Measurements from ENCODE around the gene FAM83G.

The FAM83G gene

GRCh38 chr17:18960241-18960665 is 44.3 kb downstream of the FAM83G start:
- Histone ChIP-seq H3K9me2 (replicated peaks; ENCODE audit: low read depth, low read length) (no peaks in the 10 kb centered on the region), H3K4me1 (ENCODE audit: insufficient read depth, low read length, poor library complexity, severe bottlenecking) (peaks cover 37% of the 10 kb centered on the region), H2AFZ (ENCODE audit: low read length) (no peak overlapping the region), H4K20me1 (ENCODE audit: insufficient read depth, low read length, poor library complexity, severe bottlenecking) (no peaks in the 10 kb centered on the region), H3K4me3 (ENCODE audit: low read length, poor library complexity, severe bottlenecking) (no peak overlapping the region), H3K27me3 (ENCODE audit: insufficient read depth, low read length, poor library complexity, severe bottlenecking) (no peaks in the 10 kb centered on the region), H3K4me2 (ENCODE audit: low read depth, low read length, poor library complexity, severe bottlenecking) (no peak overlapping the region), H3K36me3 (ENCODE audit: insufficient read depth, low read length) (no peaks in the 10 kb centered on the region), H3K9ac (ENCODE audit: low read depth, low read length, poor library complexity, severe bottlenecking) (no peak overlapping the region), H3F3A (ENCODE audit: low read depth) (no peaks in the 10 kb centered on the region), H3K9me3 (ENCODE audit: insufficient read depth, low read depth, low read length) (no peaks in the 10 kb centered on the region), H3K79me2 (ENCODE audit: insufficient read depth, low read length) (no peaks in the 10 kb centered on the region)
- TF ChIP-seq CTCF (conservative IDR thresholded peaks at IDR 0.05; ENCODE audit: low read length) (no peak), EZH2phosphoT487 (IDR thresholded peaks at IDR 0.05; ENCODE audit: borderline replicate concordance) (no peak)

GRCh38 chr17:18959845-18960240 is 44.7 kb downstream of the FAM83G start:
- H3K9me2 ChIP-seq (replicated peaks; ENCODE audit: low read depth, low read length): no peaks in the 10 kb centered on the region
- H3K4me1 ChIP-seq (ENCODE audit: insufficient read depth, low read length, poor library complexity, severe bottlenecking): peaks cover 38% of the 10 kb centered on the region
- TF ChIP-seq EZH2phosphoT487 (IDR thresholded peaks at IDR 0.05; ENCODE audit: borderline replicate concordance) (no peak), CTCF (conservative IDR thresholded peaks at IDR 0.05; ENCODE audit: low read length) (no peak)
- H2AFZ ChIP-seq (ENCODE audit: low read length): no peak overlapping the region
- no peaks in the 10 kb centered on the region for H3K27me3 ChIP-seq (ENCODE audit: insufficient read depth, low read length, poor library complexity, severe bottlenecking)
- no peak overlapping the region for H3K4me2 ChIP-seq (ENCODE audit: low read depth, low read length, poor library complexity, severe bottlenecking)
- H4K20me1 ChIP-seq (ENCODE audit: insufficient read depth, low read length, poor library complexity, severe bottlenecking): no peaks in the 10 kb centered on the region
- no peaks in the 10 kb centered on the region for H3K79me2 ChIP-seq (ENCODE audit: insufficient read depth, low read length)
- H3K4me3 ChIP-seq (ENCODE audit: low read length, poor library complexity, severe bottlenecking): no peak overlapping the region
- no peaks in the 10 kb centered on the region for H3K9me3 ChIP-seq (ENCODE audit: insufficient read depth, low read depth, low read length)
- no peaks in the 10 kb centered on the region for H3F3A ChIP-seq (ENCODE audit: low read depth)
- no peaks in the 10 kb centered on the region for H3K36me3 ChIP-seq (ENCODE audit: insufficient read depth, low read length)
- H3K9ac ChIP-seq (ENCODE audit: low read depth, low read length, poor library complexity, severe bottlenecking): no peak overlapping the region

- Histone ChIP-seq H3F3A (ENCODE audit: low read depth) (no peaks in the 10 kb centered on the region), H4K20me1 (ENCODE audit: insufficient read depth, low read length, poor library complexity, severe bottlenecking) (no peaks in the 10 kb centered on the region), H3K9me2 (replicated peaks; ENCODE audit: low read depth, low read length) (no peaks in the 10 kb centered on the region), H3K27me3 (ENCODE audit: insufficient read depth, low read length, poor library complexity, severe bottlenecking) (no peaks in the 10 kb centered on the region), H3K9ac (ENCODE audit: low read depth, low read length, poor library complexity, severe bottlenecking) (no peak overlapping the region), H3K36me3 (ENCODE audit: insufficient read depth, low read length) (no peaks in the 10 kb centered on the region), H3K9me3 (ENCODE audit: insufficient read depth, low read depth, low read length) (no peaks in the 10 kb centered on the region), H3K4me3 (ENCODE audit: low read length, poor library complexity, severe bottlenecking) (no peak overlapping the region), H2AFZ (ENCODE audit: low read length) (no peak overlapping the region), H3K4me2 (ENCODE audit: low read depth, low read length, poor library complexity, severe bottlenecking) (no peak overlapping the region), H3K79me2 (ENCODE audit: insufficient read depth, low read length) (no peaks in the 10 kb centered on the region), H3K4me1 (ENCODE audit: insufficient read depth, low read length, poor library complexity, severe bottlenecking) (peaks cover 38% of the 10 kb centered on the region)
- TF ChIP-seq CTCF (conservative IDR thresholded peaks at IDR 0.05; ENCODE audit: low read length): no peak
- TF ChIP-seq EZH2phosphoT487 (IDR thresholded peaks at IDR 0.05; ENCODE audit: borderline replicate concordance): no peak
Measured at GRCh38 chr17:18959071-18959844, 45.3 kb downstream of the FAM83G start.

All from Loucy (cell line).